Transverse colon (tissue), 4 donors: ENCODE data around the gene OGT.

Experiments used
- CTCF ChIP-seq, 5 experiments: fragments of 200-600 bp in 3 of 5; fragments of 450-650 bp in 2 of 5; sonication (generic) in 3 of 5; IDR thresholded peaks; 1 replicate in 2 of 5; 2 replicates in 3 of 5; pipeline ENCODE4 v1.5.1; 2016 to 2017; ENCODE audit warnings: antibody characterized with exemption in 5 of 5, inconsistent platforms in 3 of 5, mild to moderate bottlenecking in 2 of 5, moderate library complexity in 1 of 5
- POLR2A ChIP-seq: fragments of 450-650 bp; IDR thresholded peaks from one replicate; pipeline ENCODE4 v1.6.1; 2016; ENCODE audit warnings: antibody characterized with exemption, mild to moderate bottlenecking, moderate library complexity
- POLR2AphosphoS5 ChIP-seq, 3 donors: sonication (generic); formaldehyde crosslinking; IDR thresholded peaks; one replicate each; pipeline ENCODE4 v1.6.1; 2016; ENCODE audit warnings: antibody characterized with exemption in 3 of 3

- no peak for TF ChIP-seq CTCF (IDR thresholded peaks at IDR 0.05)
- TF ChIP-seq POLR2AphosphoS5 (IDR thresholded peaks at IDR 0.05) = no peak
- no peak for TF ChIP-seq POLR2A
Measured at GRCh38 chrX:71565474-71566041, 32.7 kb downstream of the OGT start.
